Gastrocnemius medialis (tissue), 4 donors: ENCODE results near the gene WASF2. TPM values are rescaled to one million over a fixed set of nuclear protein-coding genes. Genes with fewer than 3 reads are reported as not detected.
"Not testable (repeated sequence)": the region's sequence is repeated elsewhere in the genome, so short reads cannot be mapped to it uniquely, and the experiment has no call there.

ENCODE experiments used
- ATAC-seq, 2 donors: fragments of 150-250 bp; one replicate each; pipeline ENCODE4 v1.9.1; 2016
- DNase-seq, 2 donors: peaks; one replicate each; pipeline ENCODE4 v3.0.0-alpha.2; 2019
- H3K27ac ChIP-seq, 4 donors: fragments of 200-600 bp; sonication (generic); 1 replicate in 1 of 4; 2 replicates in 3 of 4; pipeline ENCODE4 v1.5.1; 2016 to 2018; ENCODE audit warnings: mild to moderate bottlenecking in 2 of 4, moderate library complexity in 1 of 4
- H3K27me3 ChIP-seq, 3 donors: fragments of 200-600 bp; sonication (generic) in 2 of 3; 1 replicate in 1 of 3; 2 replicates in 2 of 3; pipeline versions ENCODE4 v1.5.1 to v1.6.0; 2016 to 2019; ENCODE audit warnings: mild to moderate bottlenecking in 1 of 3, moderate library complexity in 1 of 3
- H3K36me3 ChIP-seq, 2 donors: fragments of 200-600 bp; sonication (generic) in 1 of 2; one replicate each; pipeline ENCODE4 v1.5.1; 2017 to 2018
- H3K4me1 ChIP-seq, 2 donors: fragments of 200-600 bp; sonication (generic) in 1 of 2; one replicate each; pipeline ENCODE4 v1.5.1; 2016 to 2017; ENCODE audit warnings: mild to moderate bottlenecking in 2 of 2
- H3K4me3 ChIP-seq, 4 donors: fragments of 200-600 bp; sonication (generic) in 3 of 4; 1 replicate in 1 of 4; 2 replicates in 3 of 4; pipeline ENCODE4 v1.5.1; 2016 to 2019; ENCODE audit warnings: mild to moderate bottlenecking in 2 of 4
- H3K9me3 ChIP-seq, 3 donors: fragments of 200-600 bp; sonication (generic) in 2 of 3; 1 replicate in 1 of 3; 2 replicates in 2 of 3; pipeline ENCODE4 v1.5.1; 2016 to 2019
- CTCF ChIP-seq, 5 experiments: fragments of 450-650 bp in 3 of 5; fragments of 200-600 bp in 2 of 5; sonication (generic) in 2 of 5; IDR thresholded peaks in 4 of 5; conservative IDR thresholded peaks in 1 of 5; 1 replicate in 4 of 5; 2 replicates in 1 of 5; pipeline ENCODE4 v1.5.1; 2016 to 2019; ENCODE audit warnings: antibody characterized with exemption in 5 of 5, mild to moderate bottlenecking in 3 of 5, moderate library complexity in 3 of 5
- POLR2A ChIP-seq, 2 donors: fragments of 450-650 bp; IDR thresholded peaks; one replicate each; pipeline ENCODE4 v1.6.1; 2017; ENCODE audit warnings: antibody characterized with exemption in 2 of 2, mild to moderate bottlenecking in 2 of 2, moderate library complexity in 2 of 2
- in situ Hi-C, 4 donors: fragments of 200-750 bp; cut with MboI; loops; one replicate each; pipeline versions ENCODE4 v1.15.0 to v1.8.0; 2017; ENCODE audit warnings: low sequenced_read_pairs in 4 of 4
- intact Hi-C: fragments of 100-400 bp; cut with DNase I; formaldehyde crosslinking; loops from one replicate; pipeline ENCODE4 v1.15.1; 2023; ENCODE audit warnings: low total_unique reads
- total RNA-seq, 4 donors: library from RNA; depleted of rRNA; stranded (reverse); fragments of >200 nt; gene quantifications; one replicate each; pipeline versions ENCODE4 v1.1.0 to v1.2.3, GENCODE V29; 2016

Gene WASF2
- total RNA-seq = 10 to 100 TPM; 10.6 to 16.7 (median 13.3) TPM

GRCh38 chr1:27489973-27490741, at the start of gene WASF2:
WASF2 (minus strand) TSS chr1:27490167; CDS start chr1:27428890, 61,277 bp downstream.
- TF ChIP-seq POLR2A (IDR thresholded peaks at IDR 0.05) (peak; percentile 90 to 93), CTCF (IDR thresholded peaks at IDR 0.05 in 4 of 5, conservative IDR thresholded peaks at IDR 0.05 in 1 of 5) (no peak)
- H3K36me3 ChIP-seq = no peaks in the 10 kb centered on the region
- H3K27ac ChIP-seq = peak within 1 kb of the TSS; percentile 97 to 100 (median 100)
- no peaks in the 10 kb centered on the region for H3K27me3 ChIP-seq
- in situ Hi-C loops = no loop called here
- intact Hi-C loops = loop anchor here (1.0 to 5.0 kb wide), 6 partner anchors 37 to 237 kb away; partner anchors contain the start of gene FAM76A
- H3K4me3 ChIP-seq = peak within 1 kb of the TSS; percentile 85 to 100 (median 95)
- DNase-seq = peak; percentile 96
- peak; percentile 92 to 94 for ATAC-seq
- H3K4me1 ChIP-seq = peaks cover 30 to 46% of the 10 kb centered on the region in 2 donors
- H3K9me3 ChIP-seq = no peaks in the 10 kb centered on the region

- intact Hi-C loops = no loop called here
- DNase-seq (peak in 1 of 2 donors; percentile 64), ATAC-seq (peak in 1 of 2 donors; percentile 22)
- peaks cover 0 to 10% of the 10 kb centered on the region in 2 donors for H3K36me3 ChIP-seq
- TF ChIP-seq CTCF (IDR thresholded peaks at IDR 0.05 in 4 of 5, conservative IDR thresholded peaks at IDR 0.05 in 1 of 5) (no peak), POLR2A (IDR thresholded peaks at IDR 0.05) (no peak)
- H3K27me3 ChIP-seq = no peaks in the 10 kb centered on the region
- H3K4me1 ChIP-seq = peaks cover 64 to 78% of the 10 kb centered on the region in 2 donors
- in situ Hi-C loops = no loop called here
- no peak overlapping the region for H3K4me3 ChIP-seq
- no peaks in the 10 kb centered on the region for H3K9me3 ChIP-seq
- peak overlapping the region; percentile 84 to 100 (median 94) for H3K27ac ChIP-seq
Observed at GRCh38 chr1:27538793-27539192, 48.8 kb upstream of the WASF2 start.

GRCh38 chr1:27538305-27538676, 48.3 kb upstream of the WASF2 start:
- DNase-seq, H3K27me3 ChIP-seq, ATAC-seq, in situ Hi-C loops, intact Hi-C loops, H3K4me3 ChIP-seq, H3K9me3 ChIP-seq: not testable (repeated sequence)
- H3K27ac ChIP-seq = peak overlapping the region; percentile 84 to 100 (median 94)
- H3K4me1 ChIP-seq = peaks cover 59 to 73% of the 10 kb centered on the region in 2 donors
- H3K36me3 ChIP-seq = peaks cover 0 to 15% of the 10 kb centered on the region in 2 donors

- TF ChIP-seq CTCF (IDR thresholded peaks at IDR 0.05 in 4 of 5, conservative IDR thresholded peaks at IDR 0.05 in 1 of 5) (no peak), POLR2A (IDR thresholded peaks at IDR 0.05) (no peak)
- ATAC-seq (peak in 1 of 2 donors; percentile 7), DNase-seq (no peak)
- in situ Hi-C loops = no loop called here
- Histone ChIP-seq H3K4me1 (peaks cover 44 to 58% of the 10 kb centered on the region in 2 donors), H3K9me3 (no peaks in the 10 kb centered on the region), H3K27ac (peak overlapping the region; percentile 84 to 100 (median 94)), H3K27me3 (no peaks in the 10 kb centered on the region), H3K4me3 (no peak overlapping the region), H3K36me3 (peaks cover 0 to 24% of the 10 kb centered on the region in 2 donors)
- intact Hi-C loops = no loop called here
Observed at GRCh38 chr1:27536767-27537166, 46.8 kb upstream of the WASF2 start.

- in situ Hi-C loops = no loop called here
- DNase-seq = no peak
- intact Hi-C loops = no loop called here
- peak overlapping the region; percentile 84 to 100 (median 94) for H3K27ac ChIP-seq
- no peak for ATAC-seq
- H3K4me3 ChIP-seq = no peak overlapping the region
- no peaks in the 10 kb centered on the region for H3K9me3 ChIP-seq
- H3K27me3 ChIP-seq = no peaks in the 10 kb centered on the region
- TF ChIP-seq CTCF (IDR thresholded peaks at IDR 0.05 in 4 of 5, conservative IDR thresholded peaks at IDR 0.05 in 1 of 5) = no peak
- TF ChIP-seq POLR2A (IDR thresholded peaks at IDR 0.05) = no peak
- H3K36me3 ChIP-seq = peaks cover 0 to 24% of the 10 kb centered on the region in 2 donors
- peaks cover 43 to 52% of the 10 kb centered on the region in 2 donors for H3K4me1 ChIP-seq
Observed at GRCh38 chr1:27536010-27536757, 46.2 kb upstream of the WASF2 start.
